ENCODE results near the gene ARRB1. TPM values are rescaled to one million over a fixed set of nuclear protein-coding genes. Genes with fewer than 3 reads are reported as not detected.
A peak's percentile ranks its signal among the peaks of the same experiment; 100 is the strongest.

Gene ARRB1
- total RNA-seq, 2 donors from 2014 or later = 41.7 to 128 TPM

- Histone ChIP-seq H3K4me3 (ENCODE audit: low read length) (no peak overlapping the region), H3K9ac (ENCODE audit: extremely low read depth, low read length, poor library complexity, severe bottlenecking) (no peak overlapping the region), H3K27me3 (ENCODE audit: control insufficient read depth, insufficient read depth, low read length, poor library complexity, severe bottlenecking) (no peaks in the 10 kb centered on the region), H3K4me1 (ENCODE audit: control insufficient read depth, insufficient read depth, low read length) (peaks cover 47% of the 10 kb centered on the region), H3K27ac (ENCODE audit: low read depth, low read length) (no peak overlapping the region), H3K36me3 (ENCODE audit: control insufficient read depth, insufficient read depth, low read length) (peaks cover 48% of the 10 kb centered on the region), H3K9me3 (ENCODE audit: control insufficient read depth, low read length) (no peaks in the 10 kb centered on the region)
- peak overlapping the region; percentile 39 for H3K27ac Mint-ChIP-seq
- no peak overlapping the region for H3K4me3 Mint-ChIP-seq
- no peaks in the 10 kb centered on the region for H3K27me3 Mint-ChIP-seq (ENCODE audit: insufficient read depth)
- no peaks in the 10 kb centered on the region for H3K9me3 Mint-ChIP-seq
- 89 to 91% methylated on average over 7 to 11 of the region's 11 CpGs for WGBS, 2 experiments (ENCODE audit: insufficient coverage in 1 of 2, insufficient read length in 1 of 2)
- peak; percentile 59 for DNase-seq
- no peak for TF ChIP-seq CTCF (conservative IDR thresholded peaks at IDR 0.05)
- peaks cover 90% of the 10 kb centered on the region for H3K4me1 Mint-ChIP-seq
- H3K36me3 Mint-ChIP-seq (ENCODE audit: low read depth) = peaks cover 23% of the 10 kb centered on the region
These were observed 6.6 kb downstream of the ARRB1 start for GRCh38 chr11:75344761-75345454.

- H3K27me3 ChIP-seq (ENCODE audit: control insufficient read depth, insufficient read depth, low read length, poor library complexity, severe bottlenecking) = no peaks in the 10 kb centered on the region
- peaks cover 44% of the 10 kb centered on the region for H3K4me1 ChIP-seq (ENCODE audit: control insufficient read depth, insufficient read depth, low read length)
- H3K9me3 ChIP-seq (ENCODE audit: control insufficient read depth, low read length) = no peaks in the 10 kb centered on the region
- H3K4me3 Mint-ChIP-seq = no peak overlapping the region
- DNase-seq = peak; percentile 58
- peaks cover 90% of the 10 kb centered on the region for H3K4me1 Mint-ChIP-seq
- H3K27ac ChIP-seq (ENCODE audit: low read depth, low read length) = no peak overlapping the region
- peaks cover 49% of the 10 kb centered on the region for H3K36me3 ChIP-seq (ENCODE audit: control insufficient read depth, insufficient read depth, low read length)
- H3K4me3 ChIP-seq (ENCODE audit: low read length) = no peak overlapping the region
- no peak for TF ChIP-seq CTCF (conservative IDR thresholded peaks at IDR 0.05)
- 88 to 92% methylated on average over 3 of the region's 3 CpGs for WGBS, 2 experiments (ENCODE audit: insufficient coverage in 1 of 2, insufficient read length in 1 of 2)
- H3K9me3 Mint-ChIP-seq = no peaks in the 10 kb centered on the region
- H3K9ac ChIP-seq (ENCODE audit: extremely low read depth, low read length, poor library complexity, severe bottlenecking) = no peak overlapping the region
- peaks cover 25% of the 10 kb centered on the region for H3K36me3 Mint-ChIP-seq (ENCODE audit: low read depth)
- H3K27me3 Mint-ChIP-seq (ENCODE audit: insufficient read depth) = no peaks in the 10 kb centered on the region
- H3K27ac Mint-ChIP-seq = peak overlapping the region; percentile 77
These were observed 7.3 kb downstream of the ARRB1 start for GRCh38 chr11:75344186-75344585.

- Histone ChIP-seq H3K9ac (ENCODE audit: extremely low read depth, low read length, poor library complexity, severe bottlenecking) (no peak overlapping the region), H3K4me3 (ENCODE audit: low read length) (no peak overlapping the region), H3K27me3 (ENCODE audit: control insufficient read depth, insufficient read depth, low read length, poor library complexity, severe bottlenecking) (no peaks in the 10 kb centered on the region), H3K9me3 (ENCODE audit: control insufficient read depth, low read length) (no peaks in the 10 kb centered on the region), H3K36me3 (ENCODE audit: control insufficient read depth, insufficient read depth, low read length) (peaks cover 47% of the 10 kb centered on the region), H3K4me1 (ENCODE audit: control insufficient read depth, insufficient read depth, low read length) (peaks cover 41% of the 10 kb centered on the region), H3K27ac (ENCODE audit: low read depth, low read length) (no peak overlapping the region)
- peaks cover 86% of the 10 kb centered on the region for H3K4me1 Mint-ChIP-seq
- H3K4me3 Mint-ChIP-seq = peak overlapping the region; percentile 5
- peaks cover 22% of the 10 kb centered on the region for H3K36me3 Mint-ChIP-seq (ENCODE audit: low read depth)
- TF ChIP-seq CTCF (conservative IDR thresholded peaks at IDR 0.05) = no peak
- peak; percentile 87 for DNase-seq
- peak overlapping the region; percentile 77 for H3K27ac Mint-ChIP-seq
- H3K27me3 Mint-ChIP-seq (ENCODE audit: insufficient read depth) = no peaks in the 10 kb centered on the region
- H3K9me3 Mint-ChIP-seq = no peaks in the 10 kb centered on the region
- WGBS, 2 experiments (ENCODE audit: insufficient coverage in 1 of 2, insufficient read length in 1 of 2) = 67 to 70% methylated on average over 9 to 12 of the region's 12 CpGs
These were observed 8.2 kb downstream of the ARRB1 start for GRCh38 chr11:75342966-75343870.

Measured in endodermal cell (in vitro differentiated cells).